Peyer's patch (tissue), 4 donors: ENCODE measurements around the gene SCRN1. TPM values are rescaled to one million over a fixed set of nuclear protein-coding genes. Genes with fewer than 3 reads are reported as not detected.

Source experiments
- DNase-seq, 3 donors: peaks; one replicate each; pipeline ENCODE4 v3.0.0-alpha.2; 2017 to 2019
- H3K27ac ChIP-seq, 4 donors: fragments of 200-600 bp; sonication (generic); one replicate each; pipeline ENCODE4 v1.5.1; 2016 to 2019
- H3K27me3 ChIP-seq, 2 donors: fragments of 200-600 bp; sonication (generic); one replicate each; pipeline ENCODE4 v1.5.1; 2019
- H3K36me3 ChIP-seq, 3 donors: fragments of 200-600 bp; sonication (generic); one replicate each; pipeline ENCODE4 v1.5.1; 2016 to 2019
- H3K4me1 ChIP-seq, 4 donors: fragments of 200-600 bp; sonication (generic); one replicate each; pipeline ENCODE4 v1.5.1; 2016 to 2019
- H3K4me3 ChIP-seq, 4 donors: fragments of 200-600 bp; sonication (generic); 1 replicate in 3 of 4; 2 replicates in 1 of 4; pipeline ENCODE4 v1.5.1; 2016 to 2019; ENCODE audit warnings: mild to moderate bottlenecking in 1 of 4
- H3K9me3 ChIP-seq, 4 donors: fragments of 200-600 bp; sonication (generic); one replicate each; pipeline ENCODE4 v1.5.1; 2016 to 2019; ENCODE audit warnings: mild to moderate bottlenecking in 1 of 4
- CTCF ChIP-seq, 6 experiments: fragments of 450-650 bp in 4 of 6; fragments of 200-600 bp in 2 of 6; sonication (generic) in 1 of 6; IDR thresholded peaks; one replicate each; pipeline ENCODE4 v1.5.1; 2017 to 2019; ENCODE audit warnings: antibody characterized with exemption in 6 of 6, mild to moderate bottlenecking in 3 of 6, moderate library complexity in 1 of 6
- POLR2A ChIP-seq, 2 donors: fragments of 450-650 bp; IDR thresholded peaks; one replicate each; pipeline ENCODE4 v1.5.1; 2017; ENCODE audit warnings: antibody characterized with exemption in 2 of 2, mild to moderate bottlenecking in 2 of 2, moderate library complexity in 2 of 2
- total RNA-seq, 4 donors: library from RNA; depleted of rRNA; stranded (reverse); fragments of >200 nt; gene quantifications; one replicate each; pipeline ENCODE4 v1.1.0, GENCODE V29; 2016

SCRN1 gene
- total RNA-seq, 4 donors from 2014 or later: 3.7 to 34.7 (median 7.4) TPM

GRCh38 chr7:29990931-29991330 is 1.3 kb upstream of the SCRN1 start:
- Histone ChIP-seq H3K27me3 (no peaks in the 10 kb centered on the region), H3K36me3 (no peaks in the 10 kb centered on the region), H3K4me1 (peaks cover 0 to 7% (median 2%) of the 10 kb centered on the region in 4 donors), H3K27ac (no peak overlapping the region), H3K9me3 (no peaks in the 10 kb centered on the region), H3K4me3 (no peak overlapping the region)
- TF ChIP-seq POLR2A (IDR thresholded peaks at IDR 0.05) (no peak), CTCF (IDR thresholded peaks at IDR 0.05) (no peak)
- no peak for DNase-seq

- H3K27me3 ChIP-seq: no peaks in the 10 kb centered on the region
- peak overlapping the region; percentile 69 to 91 (median 82) for H3K4me3 ChIP-seq
- TF ChIP-seq CTCF (IDR thresholded peaks at IDR 0.05): no peak
- TF ChIP-seq POLR2A (IDR thresholded peaks at IDR 0.05): no peak
- no peaks in the 10 kb centered on the region for H3K9me3 ChIP-seq
- peak overlapping the region; percentile 83 to 93 (median 86) for H3K27ac ChIP-seq
- DNase-seq: peak; percentile 52 to 67 (median 60)
- H3K4me1 ChIP-seq: peaks cover 0 to 7% (median 2%) of the 10 kb centered on the region in 4 donors
- H3K36me3 ChIP-seq: no peaks in the 10 kb centered on the region
Observed at GRCh38 chr7:29988424-29989256, 961 bp downstream of the SCRN1 start.

GRCh38 chr7:29987811-29988317 is 1.7 kb downstream of the SCRN1 start:
- H3K4me1 ChIP-seq: peaks cover 0 to 7% (median 2%) of the 10 kb centered on the region in 4 donors
- DNase-seq: peak in 1 of 3 donors; percentile 19
- H3K27ac ChIP-seq: peak overlapping the region; percentile 83 to 93 (median 86)
- TF ChIP-seq POLR2A (IDR thresholded peaks at IDR 0.05) (no peak), CTCF (IDR thresholded peaks at IDR 0.05) (no peak)
- H3K36me3 ChIP-seq: no peaks in the 10 kb centered on the region
- H3K27me3 ChIP-seq: no peaks in the 10 kb centered on the region
- no peaks in the 10 kb centered on the region for H3K9me3 ChIP-seq
- peak overlapping the region in 2 of 4 donors; percentile 6 to 91 for H3K4me3 ChIP-seq

GRCh38 chr7:29987083-29987482 is 2.5 kb downstream of the SCRN1 start:
- DNase-seq: no peak
- H3K36me3 ChIP-seq: no peaks in the 10 kb centered on the region
- no peak for TF ChIP-seq POLR2A (IDR thresholded peaks at IDR 0.05)
- no peak for TF ChIP-seq CTCF (IDR thresholded peaks at IDR 0.05)
- peak overlapping the region; percentile 53 to 93 (median 86) for H3K27ac ChIP-seq
- H3K9me3 ChIP-seq: no peaks in the 10 kb centered on the region
- no peak overlapping the region for H3K4me3 ChIP-seq
- no peaks in the 10 kb centered on the region for H3K27me3 ChIP-seq
- H3K4me1 ChIP-seq: peaks cover 0 to 7% (median 2%) of the 10 kb centered on the region in 4 donors

GRCh38 chr7:29980151-29980550 is 9.4 kb downstream of the SCRN1 start:
- Histone ChIP-seq H3K36me3 (no peaks in the 10 kb centered on the region), H3K4me1 (peaks cover 0 to 3% (median 0%) of the 10 kb centered on the region in 4 donors), H3K27ac (no peak overlapping the region), H3K4me3 (no peak overlapping the region), H3K9me3 (no peaks in the 10 kb centered on the region), H3K27me3 (no peaks in the 10 kb centered on the region)
- DNase-seq: no peak
- TF ChIP-seq CTCF (IDR thresholded peaks at IDR 0.05): no peak
- TF ChIP-seq POLR2A (IDR thresholded peaks at IDR 0.05): no peak
